Measurements from ENCODE around the gene TSHZ3.

Gene TSHZ3

DNA sequence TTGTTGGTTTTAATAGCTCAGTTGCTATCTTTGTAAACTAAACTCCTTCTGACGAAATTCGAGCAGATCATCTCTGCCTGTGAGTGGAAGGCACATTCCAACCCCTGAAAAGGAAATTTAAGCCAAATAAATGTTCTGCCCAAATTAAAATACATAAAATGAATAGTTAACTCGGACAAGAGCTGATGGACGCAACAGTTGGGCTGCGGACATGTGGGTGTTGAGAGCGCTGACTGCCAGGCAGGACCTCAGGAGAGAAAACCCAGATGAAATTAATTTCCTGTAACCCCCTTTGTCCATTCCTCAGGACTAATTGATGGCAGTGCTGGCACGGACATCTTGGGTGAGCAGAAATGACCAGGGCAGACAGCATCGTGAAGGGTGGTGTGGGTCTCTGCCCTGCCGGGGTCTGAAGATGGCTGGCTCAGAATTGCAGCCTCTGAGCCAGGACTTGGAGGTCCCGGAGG lies 86.5 kb downstream of the TSHZ3 start:
- no peak for DNase-seq (ENCODE audit: low spot score)

DNA sequence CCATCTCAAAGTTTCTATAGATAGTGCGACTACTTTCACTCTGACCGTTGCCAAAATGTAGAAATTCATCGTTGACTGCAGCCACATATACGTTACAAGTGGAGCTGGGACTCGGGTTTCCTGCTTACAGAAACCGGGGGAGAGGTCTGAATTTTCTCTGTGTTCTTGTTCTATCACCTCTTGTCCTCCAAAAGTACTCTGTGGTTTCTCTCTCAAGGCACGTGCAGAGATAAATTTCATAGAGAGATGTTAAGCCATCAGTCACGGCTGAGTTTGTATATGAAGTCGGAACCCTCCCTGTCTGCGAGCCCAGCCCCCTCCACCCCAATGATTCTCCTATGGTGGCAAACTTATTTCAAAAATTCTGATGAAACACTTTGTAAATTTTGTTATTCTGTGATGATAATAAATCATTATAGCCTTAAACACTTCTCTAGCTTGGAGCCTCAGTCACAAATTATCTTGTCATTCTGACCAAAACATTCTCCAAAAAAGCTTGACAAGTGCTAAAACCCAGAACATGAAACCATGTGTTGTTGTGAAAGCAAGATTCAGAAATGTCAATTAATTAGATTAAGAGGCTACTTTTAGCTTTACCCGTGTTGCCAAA lies 87.5 kb downstream of the TSHZ3 start:
- no peak for DNase-seq (ENCODE audit: low spot score)

DNA sequence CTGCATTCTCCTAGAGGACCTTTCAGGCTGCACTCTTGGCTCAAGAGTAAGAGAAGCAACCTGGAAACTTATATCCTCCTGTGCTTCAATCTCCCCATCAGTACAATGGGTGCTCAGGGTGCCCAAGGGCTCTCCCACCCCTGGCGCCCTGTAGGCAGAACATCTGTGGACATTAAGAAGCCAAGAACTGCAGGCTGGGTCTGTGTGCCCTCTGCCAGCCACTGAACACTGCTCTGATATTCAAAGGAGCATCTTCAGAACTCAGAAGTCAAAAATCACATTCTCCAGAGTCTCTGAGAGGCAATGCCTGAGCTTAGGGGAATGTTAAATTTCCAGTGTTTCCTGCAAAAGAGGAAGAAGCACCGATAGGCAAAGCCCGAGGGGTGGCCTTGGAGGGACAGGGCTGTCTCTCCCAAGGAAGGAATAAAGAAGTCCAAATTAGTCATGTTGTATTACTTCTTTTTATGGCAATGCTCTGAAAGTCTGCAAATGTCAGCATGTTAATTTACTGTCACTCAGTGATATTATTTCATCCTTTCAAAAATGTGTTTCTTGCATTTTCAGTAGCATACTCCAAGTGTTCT lies 88.1 kb downstream of the TSHZ3 start:
- no peak for DNase-seq (ENCODE audit: low spot score)

DNA sequence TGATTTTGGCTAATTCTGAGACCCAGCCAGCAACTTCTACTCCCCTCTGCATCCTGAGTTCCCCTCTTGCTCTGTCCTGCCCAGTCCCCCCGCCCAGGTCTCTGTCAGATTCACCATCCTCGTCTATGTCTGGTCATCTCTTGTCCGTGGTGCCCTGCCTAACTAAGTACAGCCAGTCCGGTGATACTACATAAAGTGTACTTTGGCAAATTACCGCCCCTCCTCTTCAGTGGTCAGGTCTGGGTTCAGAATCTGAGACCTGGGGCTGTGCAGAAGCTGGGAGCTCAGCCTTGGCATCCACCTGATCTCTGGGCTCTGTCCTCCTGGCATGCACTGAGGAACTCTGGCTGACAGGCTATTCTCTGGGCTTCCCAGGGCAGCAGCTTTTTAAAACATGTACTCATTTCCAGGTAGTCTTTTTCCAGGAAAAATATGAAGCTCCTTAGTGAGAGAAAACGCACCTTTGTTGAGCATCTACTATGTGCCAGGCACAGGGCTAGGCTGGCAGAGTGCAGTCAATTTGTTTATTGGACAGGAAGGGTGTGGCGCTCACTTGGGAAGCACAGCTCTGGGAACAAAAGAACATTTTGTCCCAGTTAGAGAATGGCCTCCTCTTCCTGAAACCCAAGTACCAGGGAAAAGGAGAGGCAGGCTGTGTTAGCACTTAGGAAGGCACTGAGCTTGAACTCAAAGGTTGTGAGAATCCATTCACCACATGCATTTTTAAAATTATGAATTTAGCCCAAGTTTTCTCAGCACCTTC lies 88.9 kb downstream of the TSHZ3 start:
- no peak for DNase-seq (ENCODE audit: low spot score)

DNA sequence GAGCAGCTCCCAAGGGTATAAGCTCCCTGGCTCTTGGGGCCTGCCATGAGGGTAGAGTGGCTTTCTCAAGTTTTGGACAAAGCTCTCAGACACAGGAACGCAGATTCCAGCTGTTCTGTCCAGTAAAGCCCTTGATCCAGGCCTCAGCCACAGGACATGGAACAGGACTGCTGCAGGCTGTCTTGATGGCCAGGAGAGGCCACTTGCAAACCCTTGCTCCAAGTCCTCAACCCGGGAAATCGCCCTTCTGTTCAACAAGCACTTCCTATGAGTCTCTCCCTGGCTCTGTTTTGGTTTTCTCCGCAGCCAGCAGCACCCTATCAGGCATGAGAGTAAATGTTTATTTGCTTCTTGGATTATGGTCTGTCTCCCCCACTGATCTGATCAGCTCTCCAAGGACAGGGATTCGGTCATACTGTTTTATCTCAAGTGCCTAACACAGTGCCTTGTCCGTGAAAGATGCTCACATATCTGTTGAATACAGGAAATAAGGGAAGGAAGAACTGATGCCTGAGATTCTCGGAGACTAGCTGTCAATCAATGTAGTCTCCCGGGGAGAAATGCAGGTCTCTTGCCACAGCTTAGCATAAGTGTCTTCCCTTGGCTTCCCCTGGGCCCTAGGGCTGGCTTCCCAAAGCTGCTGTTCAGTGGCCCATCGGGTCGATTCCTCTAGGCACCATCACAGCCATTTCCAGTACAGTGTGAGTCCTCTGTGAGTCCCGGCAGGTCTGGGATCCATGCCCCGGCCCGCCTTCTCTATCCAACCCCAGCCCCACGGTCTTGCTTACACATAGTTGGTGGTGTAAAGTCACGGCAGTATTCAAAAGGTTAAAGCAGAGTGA lies 90.8 kb downstream of the TSHZ3 start:
- no peak for DNase-seq (ENCODE audit: low spot score)

DNA sequence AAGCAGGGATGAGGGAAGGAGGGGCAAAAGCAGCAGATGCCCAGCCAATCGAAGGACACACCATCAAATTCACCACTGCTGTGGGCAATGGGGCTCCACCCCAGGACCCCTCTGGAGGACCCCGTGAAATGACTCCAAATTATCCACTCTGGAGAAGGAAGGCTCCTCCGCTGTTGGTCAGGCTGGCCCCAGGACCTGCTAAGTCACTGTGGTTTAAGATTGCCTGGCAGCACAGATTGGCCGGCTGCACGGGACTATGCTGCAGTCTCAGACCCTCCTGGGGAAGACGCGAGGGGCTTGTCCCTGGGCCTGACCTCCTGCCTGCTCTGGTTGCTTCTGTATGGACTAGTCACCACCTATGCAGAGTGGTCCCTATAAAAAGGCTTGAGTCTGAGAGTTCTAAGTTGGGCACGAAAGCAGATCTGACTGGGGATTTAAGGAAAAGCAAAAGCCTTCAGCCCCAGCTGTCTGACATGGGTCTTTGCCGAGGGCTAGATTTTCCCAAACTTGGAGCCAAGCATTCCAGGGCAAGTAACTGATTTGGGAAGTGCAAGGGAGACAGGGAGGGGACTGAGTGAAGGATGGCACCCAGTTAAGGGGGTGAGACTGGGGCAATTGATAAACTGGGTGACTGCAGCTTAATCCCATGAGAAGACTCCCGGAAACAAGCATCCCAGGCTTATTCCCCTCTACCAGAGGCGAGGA lies 91.7 kb downstream of the TSHZ3 start:
- no peak for DNase-seq (ENCODE audit: low spot score)

DNA sequence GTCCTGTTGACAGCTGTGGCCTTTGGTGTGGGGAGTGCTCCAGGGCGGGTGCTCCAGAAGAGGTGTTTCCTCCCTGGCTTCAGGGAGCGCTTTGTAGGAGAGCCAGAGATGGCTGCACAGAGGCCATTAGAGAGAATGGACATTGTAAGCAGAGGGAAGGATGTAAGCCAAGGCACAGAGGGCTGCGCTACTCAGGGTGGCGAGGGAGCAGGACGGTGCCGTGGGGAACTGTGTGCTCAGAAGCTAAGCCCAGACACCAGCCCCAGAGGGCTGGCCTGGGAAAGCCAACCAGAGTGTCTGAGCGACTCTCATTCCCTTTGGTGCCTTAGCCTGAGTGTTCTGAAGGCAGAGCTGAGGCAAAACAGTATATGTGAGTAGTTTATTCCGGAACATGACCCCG lies 92.2 kb downstream of the TSHZ3 start:
- no peak for DNase-seq (ENCODE audit: low spot score)

DNA sequence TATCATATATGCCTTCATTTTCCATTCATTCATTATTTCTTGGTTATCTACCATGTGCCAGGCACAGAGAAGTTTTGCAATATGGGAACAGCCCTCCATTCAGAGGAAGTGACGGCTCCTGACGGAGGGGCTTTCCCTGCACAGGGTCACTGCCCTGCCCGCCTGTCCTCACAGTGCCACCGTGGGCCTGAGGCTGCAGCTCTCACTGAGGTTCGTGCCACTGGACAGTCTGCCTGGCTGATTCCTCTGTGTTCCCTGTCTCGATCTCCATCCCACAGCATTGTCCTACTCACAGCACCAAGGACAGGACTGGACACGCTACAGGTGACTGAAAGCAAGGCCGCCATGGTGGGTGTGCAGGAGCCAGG lies 92.7 kb downstream of the TSHZ3 start:
- DNase-seq (ENCODE audit: low spot score): no peak

DNA sequence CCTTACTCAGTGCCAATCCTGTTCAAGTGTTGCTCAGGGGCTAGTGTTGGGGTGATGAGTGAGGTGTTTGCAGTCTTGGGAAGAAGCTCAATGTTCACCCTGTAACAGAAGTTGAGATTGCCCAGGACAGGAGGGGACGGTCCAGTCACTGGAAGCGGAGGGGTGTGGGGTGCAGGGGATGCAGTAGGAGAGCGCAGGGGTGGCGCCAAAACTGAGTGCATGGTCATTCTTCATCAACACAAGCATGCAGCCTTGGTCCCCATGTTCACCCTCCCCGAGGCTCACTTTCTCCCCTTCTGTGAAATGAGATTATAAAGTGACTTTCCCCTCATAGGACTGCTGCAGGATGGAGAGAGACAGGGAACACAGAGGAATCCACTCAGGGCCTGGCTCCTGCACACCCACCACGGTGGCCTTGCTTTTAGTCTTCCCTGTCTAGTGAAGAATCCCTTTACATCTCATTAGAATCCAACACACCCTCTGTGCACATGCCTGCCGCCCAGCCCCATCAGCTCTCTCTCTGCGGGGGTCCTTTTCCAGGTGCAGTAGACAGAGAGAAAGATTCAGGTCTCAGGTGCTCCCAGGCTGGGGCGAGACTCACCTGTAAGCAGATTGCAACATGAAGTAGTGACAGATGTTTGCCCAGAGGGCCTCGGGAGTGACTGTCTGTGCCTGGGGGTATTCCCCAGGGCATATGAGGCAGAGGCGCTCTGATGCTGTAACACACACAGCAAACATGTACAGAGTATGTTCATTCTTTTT lies 93.2 kb downstream of the TSHZ3 start:
- DNase-seq (ENCODE audit: low spot score): no peak

DNA sequence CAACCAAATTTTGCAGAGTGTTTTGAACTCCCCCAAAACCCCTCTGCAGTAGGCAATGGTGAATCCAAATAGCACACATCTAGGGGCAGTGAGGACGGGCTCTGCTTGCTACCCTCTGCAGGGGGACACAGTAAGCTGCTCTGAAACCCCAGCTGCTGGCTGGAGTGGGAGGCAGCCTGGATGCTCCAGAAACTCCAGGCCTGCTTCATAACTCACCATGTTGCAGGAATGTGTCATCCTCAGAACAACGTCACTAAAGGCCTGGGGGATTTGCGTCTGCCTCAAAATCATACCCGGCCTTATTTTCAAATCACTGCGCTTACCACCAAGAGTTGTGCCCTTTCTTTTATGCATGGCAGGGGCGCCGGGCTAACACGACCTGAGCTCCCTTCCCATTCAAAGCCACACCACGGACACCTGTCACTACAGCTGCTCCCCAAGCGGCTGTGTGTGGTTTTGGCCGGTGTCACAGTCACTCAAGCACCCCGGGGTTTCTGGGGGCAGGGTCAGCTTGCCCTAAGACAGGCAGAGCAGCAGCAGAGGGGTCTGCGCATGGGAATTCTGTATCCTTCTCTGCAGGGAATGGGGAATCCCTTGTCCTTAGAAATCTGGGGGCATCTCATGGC lies 93.9 kb downstream of the TSHZ3 start:
- DNase-seq (ENCODE audit: low spot score): no peak

DNA sequence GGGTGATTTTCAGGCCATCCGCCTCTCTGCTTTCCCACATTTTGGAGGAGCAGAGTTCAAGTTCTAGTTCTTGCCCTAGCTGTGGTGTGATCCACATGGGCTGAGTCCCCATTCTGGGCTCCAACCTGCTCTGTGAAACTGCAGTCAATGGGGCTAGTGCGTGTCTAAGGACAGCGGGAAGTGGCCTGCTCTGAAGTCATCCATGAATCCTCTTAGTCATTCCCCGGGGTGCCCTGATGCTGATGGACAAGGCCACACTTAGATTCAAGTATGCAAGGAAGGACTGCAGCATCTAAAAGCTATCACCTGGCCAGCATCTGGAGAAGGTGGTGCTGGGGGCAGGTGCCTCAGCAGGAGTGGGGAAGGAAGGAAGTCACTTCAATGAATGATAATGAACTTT lies 94.6 kb downstream of the TSHZ3 start:
- no peak for DNase-seq (ENCODE audit: low spot score)

DNA sequence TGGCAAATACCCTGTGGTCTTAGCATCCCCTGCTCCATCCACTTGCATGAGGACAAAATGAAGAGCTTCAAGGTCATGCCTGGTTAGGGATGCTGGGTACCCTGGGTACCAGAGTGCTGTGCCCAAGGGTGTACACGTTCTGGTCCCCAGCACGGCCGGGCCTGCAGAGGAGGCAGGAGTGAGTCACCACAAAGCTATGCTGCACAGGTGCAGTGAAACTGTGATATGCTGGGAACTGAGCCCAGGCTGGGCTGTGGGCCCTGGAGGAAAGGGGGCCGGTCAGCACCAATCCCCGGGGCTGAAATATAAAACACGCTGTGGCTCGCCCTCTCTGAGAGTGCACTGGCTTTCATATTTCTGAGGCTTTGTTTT lies 95.1 kb downstream of the TSHZ3 start:
- no peak for DNase-seq (ENCODE audit: low spot score)

DNA sequence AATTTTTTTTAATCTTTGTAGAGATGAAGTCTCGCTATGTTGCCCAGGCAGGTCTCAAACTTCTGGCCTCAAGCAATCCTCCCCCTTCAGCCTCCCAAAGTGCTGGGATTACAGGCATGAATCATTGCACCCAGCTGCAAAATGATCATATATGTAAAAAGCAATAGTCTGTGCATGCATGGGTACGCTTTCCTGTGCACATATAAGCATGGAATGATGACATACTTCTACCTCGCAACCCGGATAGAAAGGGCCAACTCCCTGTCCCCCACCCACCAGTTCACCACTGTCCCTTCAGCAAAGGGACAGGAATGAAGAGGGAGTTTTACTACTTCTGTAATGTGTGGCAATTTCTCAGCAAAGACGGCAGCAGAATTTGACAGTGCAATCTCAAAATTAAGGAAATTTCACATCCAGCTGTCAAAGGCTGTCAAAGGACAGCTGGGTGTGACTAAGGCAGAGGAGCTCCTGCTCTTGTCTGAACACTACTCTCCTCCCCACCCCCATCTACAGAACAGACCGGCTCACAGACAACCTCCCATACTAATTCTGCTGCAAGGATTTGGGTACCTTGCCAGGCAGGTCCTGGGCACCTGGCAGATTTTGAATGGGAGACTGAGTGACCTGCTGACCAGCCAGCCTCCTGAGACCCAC lies 95.6 kb downstream of the TSHZ3 start:
- DNase-seq (ENCODE audit: low spot score): no peak

DNA sequence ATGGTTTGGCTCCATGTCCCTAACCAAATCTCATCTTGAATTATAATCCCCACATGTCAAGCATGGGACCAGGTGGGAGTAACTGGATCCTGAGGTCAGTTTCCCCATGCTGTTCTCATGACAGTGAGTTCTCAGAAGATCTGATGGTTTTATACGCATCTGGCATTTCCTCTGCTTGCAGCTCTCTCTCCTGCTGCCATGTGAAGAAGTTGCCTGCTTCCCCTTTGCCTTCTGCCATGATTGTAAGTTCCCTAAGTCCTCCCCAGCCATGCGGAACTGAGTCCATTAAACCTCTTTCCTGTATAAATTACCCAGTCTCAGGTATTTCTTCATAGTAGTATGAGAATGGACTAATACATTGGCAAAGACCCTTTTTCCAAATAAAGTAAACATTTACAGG lies 96.8 kb downstream of the TSHZ3 start:
- no peak for DNase-seq (ENCODE audit: low spot score)

DNA sequence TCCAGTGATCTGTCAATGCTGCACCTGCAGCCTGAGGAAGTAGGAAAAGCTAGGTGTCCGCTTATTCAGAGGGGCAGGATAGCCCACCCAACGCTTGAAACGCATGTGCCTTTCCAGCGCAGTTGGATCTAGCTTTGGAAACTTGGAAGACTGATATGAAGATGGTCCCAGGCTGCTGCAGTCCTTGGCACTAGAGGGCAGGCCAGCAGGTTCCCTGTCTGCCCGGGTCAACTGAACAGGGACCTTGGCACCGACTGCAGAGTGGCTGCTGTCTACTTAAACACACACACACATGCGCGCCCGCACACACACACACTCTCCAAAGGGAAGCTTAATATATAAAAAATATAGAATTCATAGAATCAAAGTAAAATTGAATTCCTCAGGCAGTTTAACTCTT lies 100.0 kb downstream of the TSHZ3 start:
- no peak for DNase-seq (ENCODE audit: low spot score)

DNA sequence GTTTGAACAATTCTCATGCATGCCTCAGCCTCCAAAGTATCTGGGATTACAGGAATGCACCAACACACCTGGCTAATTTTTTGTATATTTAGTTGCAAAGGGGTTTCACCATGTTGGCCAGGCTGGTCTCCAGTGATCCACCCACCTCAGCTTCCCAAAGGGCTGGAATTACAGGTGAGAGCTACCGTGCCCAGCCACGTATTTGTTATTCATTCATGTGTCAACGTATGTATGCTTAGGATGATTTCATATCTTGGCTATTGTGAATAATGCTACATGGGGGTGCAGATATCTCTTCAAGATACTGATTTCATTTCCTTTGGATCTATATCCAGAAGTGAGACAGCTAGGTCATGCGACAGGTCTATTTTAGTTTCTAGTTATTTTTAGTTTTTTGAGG lies 113.4 kb downstream of the TSHZ3 start:
- DNase-seq (ENCODE audit: low spot score): no peak

DNA sequence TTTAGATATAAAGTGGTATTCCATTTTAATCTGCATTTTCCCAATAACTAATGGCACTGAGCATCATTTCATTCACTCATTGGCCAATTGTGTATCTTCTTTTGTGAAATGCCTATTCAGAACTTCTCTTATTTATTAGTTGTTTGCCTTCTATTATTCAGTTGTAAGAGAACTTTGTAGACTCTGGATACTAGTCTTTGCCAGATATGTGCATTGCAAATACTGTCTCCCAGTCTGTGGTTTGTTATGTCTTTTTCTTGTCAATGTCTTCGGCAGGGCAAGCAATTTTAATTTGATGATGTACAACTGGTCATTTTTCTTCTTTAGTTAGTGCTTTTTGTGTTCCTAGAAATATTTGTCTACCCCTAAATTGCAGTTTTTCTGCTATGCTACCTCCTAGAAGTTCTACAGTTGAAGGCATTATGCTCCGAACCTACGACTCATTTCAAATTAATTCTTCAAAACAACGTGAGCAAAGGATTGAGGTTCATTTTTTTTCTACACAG lies 115.9 kb downstream of the TSHZ3 start:
- DNase-seq (ENCODE audit: low spot score): no peak

DNA sequence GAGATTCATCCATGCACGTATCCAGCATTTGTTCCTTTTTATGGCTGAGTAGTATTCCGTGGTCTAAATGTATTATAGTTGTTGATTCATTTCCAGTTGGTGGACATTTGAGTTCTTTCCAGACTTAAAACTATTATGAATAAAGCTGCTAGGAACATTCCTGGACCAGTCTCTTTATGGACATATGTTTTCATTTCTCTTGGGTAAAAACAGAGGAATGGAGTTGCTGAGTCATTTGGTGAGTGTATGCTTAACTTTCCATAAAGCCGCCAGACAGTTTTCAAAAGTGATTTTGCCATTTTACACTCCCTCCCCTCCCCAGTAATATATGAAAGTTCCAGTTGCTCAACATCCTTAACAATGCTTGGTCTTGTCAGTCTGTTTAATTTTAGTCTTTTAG lies 116.4 kb downstream of the TSHZ3 start:
- no peak for DNase-seq (ENCODE audit: low spot score)

DNA sequence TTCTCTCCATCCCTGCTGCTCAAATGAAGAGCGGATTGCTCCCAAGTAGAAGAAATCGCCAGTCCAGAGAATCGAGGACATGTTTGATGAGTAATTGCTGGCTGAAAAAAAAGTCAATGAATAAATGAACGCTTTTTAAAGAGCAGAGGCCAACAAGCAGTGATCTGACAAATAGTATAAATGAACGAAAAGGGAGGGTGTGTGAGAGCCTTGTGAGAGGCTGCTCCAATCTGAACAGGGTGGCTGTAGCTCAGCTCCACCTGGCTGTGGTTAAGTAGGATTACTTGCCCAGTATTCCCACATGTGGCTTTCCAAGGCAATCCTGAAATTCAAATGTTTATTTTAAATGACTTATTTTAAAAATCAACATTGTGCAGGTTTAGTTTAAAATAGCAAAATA lies 117.1 kb downstream of the TSHZ3 start:
- no peak for DNase-seq (ENCODE audit: low spot score)

DNA sequence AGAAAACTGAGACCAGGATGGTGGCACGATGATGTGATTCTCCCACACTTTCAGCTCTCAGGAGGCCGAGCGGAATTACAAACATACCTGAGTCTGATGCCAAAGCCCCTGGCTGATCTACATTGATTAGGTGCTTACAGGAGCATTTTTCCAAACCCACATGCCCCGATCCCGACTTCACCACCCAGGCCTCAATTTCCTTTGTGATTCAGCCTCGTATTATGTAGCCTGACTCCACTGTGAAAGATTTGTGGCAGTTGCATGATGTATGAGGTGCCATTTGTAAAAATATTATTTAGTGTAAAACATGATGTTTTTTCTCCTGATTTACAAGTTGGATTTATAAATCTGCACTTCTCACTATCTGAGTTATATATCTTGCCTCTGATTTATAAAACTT lies 118.0 kb downstream of the TSHZ3 start:
- no peak for DNase-seq (ENCODE audit: low spot score)

All from D341Med (cell line).